RWPE1 (cell line): ENCODE results near the gene COL8A2.

Experiments
- CTCF ChIA-PET: fragments of 350-600 bp; sonication (Branson Sonifier 250); formaldehyde crosslinking; extraction: SDS; loops from one replicate; lab custom pipeline; 2021; lab: Yijun Ruan, JAX
- POLR2A ChIA-PET: fragments of 400-600 bp; formaldehyde crosslinking; extraction: SDS; loops from one replicate; lab custom pipeline; 2020; ENCODE audit warnings: antibody characterized with exemption; ENCODE audit not compliant: low non-redundant PET; lab: Yijun Ruan, JAX
- DNase-seq: peaks from one replicate; pipeline ENCODE4 v3.0.0; 2012; ENCODE audit warnings: low spot score
- H3K27ac ChIP-seq: fragments of 450-650 bp; 2 replicates; pipeline ENCODE4 v1.5.1; 2017
- CTCF ChIP-seq: fragments of 450-650 bp; conservative IDR thresholded peaks from 2 replicates; pipeline ENCODE4 v1.5.1; 2017; ENCODE audit warnings: low read depth, mild to moderate bottlenecking

COL8A2 gene

GRCh38 chr1:36051821-36052220 is 73.2 kb downstream of the COL8A2 start:
- ChIA-PET CTCF (no interaction called here), POLR2A (no interaction called here)
- DNase-seq, result no peak
- TF ChIP-seq CTCF, result no peak
- no peak overlapping the region for H3K27ac ChIP-seq
